ENCODE measurements around the gene EVL. TPM values are rescaled to one million over a fixed set of nuclear protein-coding genes. Genes with fewer than 3 reads are reported as not detected.

The EVL gene
- total RNA-seq, 4 donors from 2014 or later: 42.6 to 94.6 (median 59.8) TPM

DNA sequence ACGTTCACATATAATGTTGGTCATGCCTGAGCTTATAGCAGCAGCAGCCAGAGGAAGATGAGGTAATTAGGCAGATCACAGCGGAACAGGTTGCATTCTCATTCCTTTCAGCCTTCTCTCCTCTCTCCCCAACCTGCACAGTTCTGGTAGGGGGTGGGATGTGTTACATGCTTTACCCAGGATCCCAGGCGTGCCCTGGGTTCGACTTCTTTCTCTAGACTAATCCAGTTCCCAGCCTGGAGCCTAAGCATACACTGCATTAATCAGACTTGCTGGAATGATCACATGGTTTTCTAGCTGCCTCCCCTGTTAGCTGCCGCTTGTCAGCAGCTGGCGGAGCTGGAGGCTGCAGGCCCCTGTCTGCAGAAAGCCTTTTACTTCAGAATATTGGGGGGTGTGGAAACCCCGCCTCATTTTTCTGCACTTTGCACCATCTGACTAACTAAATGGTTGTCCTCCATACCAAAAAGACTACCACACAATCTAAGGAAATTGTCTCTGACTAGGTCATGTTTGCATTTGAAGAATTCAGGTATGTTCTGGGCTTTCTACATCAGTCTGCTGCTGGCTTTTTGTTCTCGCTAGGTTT, 46.0 kb upstream of the EVL start:
- TF ChIP-seq, protein P1, sequence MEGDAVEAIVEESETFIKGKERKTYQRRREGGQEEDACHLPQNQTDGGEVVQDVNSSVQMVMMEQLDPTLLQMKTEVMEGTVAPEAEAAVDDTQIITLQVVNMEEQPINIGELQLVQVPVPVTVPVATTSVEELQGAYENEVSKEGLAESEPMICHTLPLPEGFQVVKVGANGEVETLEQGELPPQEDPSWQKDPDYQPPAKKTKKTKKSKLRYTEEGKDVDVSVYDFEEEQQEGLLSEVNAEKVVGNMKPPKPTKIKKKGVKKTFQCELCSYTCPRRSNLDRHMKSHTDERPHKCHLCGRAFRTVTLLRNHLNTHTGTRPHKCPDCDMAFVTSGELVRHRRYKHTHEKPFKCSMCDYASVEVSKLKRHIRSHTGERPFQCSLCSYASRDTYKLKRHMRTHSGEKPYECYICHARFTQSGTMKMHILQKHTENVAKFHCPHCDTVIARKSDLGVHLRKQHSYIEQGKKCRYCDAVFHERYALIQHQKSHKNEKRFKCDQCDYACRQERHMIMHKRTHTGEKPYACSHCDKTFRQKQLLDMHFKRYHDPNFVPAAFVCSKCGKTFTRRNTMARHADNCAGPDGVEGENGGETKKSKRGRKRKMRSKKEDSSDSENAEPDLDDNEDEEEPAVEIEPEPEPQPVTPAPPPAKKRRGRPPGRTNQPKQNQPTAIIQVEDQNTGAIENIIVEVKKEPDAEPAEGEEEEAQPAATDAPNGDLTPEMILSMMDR (IDR thresholded peaks at IDR 0.05): no peak
- TF ChIP-seq EP300 (IDR thresholded peaks at IDR 0.05) (no peak), POLR2A (IDR thresholded peaks at IDR 0.05) (no peak)
- no peaks in the 10 kb centered on the region for H3K36me3 ChIP-seq
- H3K27me3 ChIP-seq: no peaks in the 10 kb centered on the region
- 74 to 79% methylated on average over 8 of the region's 8 CpGs for WGBS, 2 donors
- H3K27ac ChIP-seq: no peak overlapping the region
- DNase-seq (ENCODE audit: low spot score in 2 of 2): no peak
- H3K4me1 ChIP-seq: peaks cover 0 to 22% (median 0%) of the 10 kb centered on the region in 4 donors
- no peaks in the 10 kb centered on the region for H3K9me3 ChIP-seq
- no peak overlapping the region for H3K4me3 ChIP-seq

DNA sequence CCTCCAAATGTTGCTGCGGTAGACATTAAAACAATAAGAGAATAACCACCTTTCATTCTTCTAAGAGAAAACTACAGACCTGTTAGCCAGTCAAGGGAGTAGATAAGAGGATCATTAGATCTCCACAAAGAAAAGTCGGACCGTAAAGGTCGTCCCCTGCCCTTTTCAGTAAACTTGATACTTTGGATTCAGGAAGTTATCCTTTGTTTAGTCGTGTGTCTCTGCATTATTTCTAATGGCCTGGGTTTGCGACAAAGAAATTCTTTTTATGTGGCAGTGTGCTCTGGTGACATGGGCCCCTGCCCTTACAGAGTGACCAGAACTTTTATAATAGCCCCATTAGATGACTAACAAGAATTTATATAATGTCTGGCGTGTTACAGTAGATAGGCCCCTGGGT, 44.6 kb upstream of the EVL start:
- WGBS, 2 donors: 39 to 47% methylated on average over 7 of the region's 7 CpGs

DNA sequence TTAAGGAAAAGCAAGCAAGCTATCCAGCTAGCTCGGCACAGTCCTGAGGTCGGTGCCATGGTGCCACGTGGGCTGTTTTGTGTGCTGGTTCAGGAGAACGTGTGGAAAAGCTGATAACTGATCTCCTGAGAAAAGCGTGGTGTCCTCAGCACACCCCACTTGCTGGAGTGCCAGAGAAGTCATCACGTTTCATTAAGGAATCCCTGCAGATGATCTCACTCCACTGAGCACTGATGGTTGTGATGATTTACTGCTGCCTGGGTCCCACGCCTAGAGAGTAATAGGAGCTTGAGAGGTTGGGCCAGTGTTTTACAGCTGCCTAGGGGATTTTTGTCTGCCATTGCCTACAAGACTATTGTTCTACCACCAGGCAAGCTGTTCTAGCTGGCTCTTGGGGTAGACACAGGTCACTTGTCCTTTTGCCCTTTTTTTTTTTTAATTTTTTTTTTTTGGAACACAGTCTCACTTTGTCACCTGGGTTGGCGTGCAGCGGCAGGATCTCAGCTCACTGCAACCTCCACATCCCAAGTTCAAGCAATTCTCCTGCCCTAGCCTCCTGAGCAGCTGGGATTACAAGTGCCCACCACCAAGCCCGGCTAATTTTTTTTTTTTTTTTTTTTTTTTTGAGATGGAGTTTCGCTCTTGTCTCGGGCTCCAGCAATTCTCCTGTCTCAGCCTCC, 42.3 kb upstream of the EVL start:
- peaks cover 0 to 25% (median 0%) of the 10 kb centered on the region in 4 donors for H3K4me1 ChIP-seq
- 78 to 84% methylated on average over 12 of the region's 12 CpGs for WGBS, 2 donors
- no peaks in the 10 kb centered on the region for H3K27me3 ChIP-seq
- TF ChIP-seq POLR2A (IDR thresholded peaks at IDR 0.05) (no peak), EP300 (IDR thresholded peaks at IDR 0.05) (peak in 1 of 2 donors; percentile 20)
- no peaks in the 10 kb centered on the region for H3K9me3 ChIP-seq
- H3K36me3 ChIP-seq: no peaks in the 10 kb centered on the region
- no peak overlapping the region for H3K27ac ChIP-seq
- peak in 1 of 2 donors; percentile 22 for DNase-seq (ENCODE audit: low spot score in 2 of 2)
- no peak overlapping the region for H3K4me3 ChIP-seq

More for the DNA sequence above, 44.6 kb upstream of the EVL start:
- Histone ChIP-seq H3K4me1 (peaks cover 0 to 25% (median 0%) of the 10 kb centered on the region in 4 donors), H3K9me3 (no peaks in the 10 kb centered on the region), H3K36me3 (no peaks in the 10 kb centered on the region), H3K4me3 (no peak overlapping the region), H3K27me3 (no peaks in the 10 kb centered on the region), H3K27ac (no peak overlapping the region)
- TF ChIP-seq, protein P1 (IDR thresholded peaks at IDR 0.05): no peak
- TF ChIP-seq EP300 (IDR thresholded peaks at IDR 0.05): no peak
- no peak for TF ChIP-seq POLR2A (IDR thresholded peaks at IDR 0.05)
- no peak for DNase-seq (ENCODE audit: low spot score in 2 of 2)

DNA sequence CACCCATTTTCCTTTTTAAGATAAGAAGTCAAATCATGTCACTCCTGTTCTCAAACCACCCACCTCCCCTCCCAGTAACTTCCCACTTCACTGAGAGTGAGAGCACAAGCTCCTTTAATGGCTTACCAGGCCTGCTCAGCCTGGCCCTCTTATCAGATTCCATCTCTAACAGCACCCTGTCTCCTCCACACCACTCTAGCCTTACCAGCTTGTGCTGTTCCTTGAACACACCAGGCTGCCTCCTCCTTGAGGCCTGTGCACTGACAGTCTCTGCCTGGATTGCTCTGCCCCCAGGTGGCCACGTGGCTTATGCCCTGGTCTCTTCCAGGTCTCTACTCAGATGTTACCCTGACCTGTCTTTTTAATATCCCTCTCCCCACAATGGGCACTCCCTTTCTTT, 40.1 kb upstream of the EVL start:
- DNase-seq (ENCODE audit: low spot score in 2 of 2): no peak
- no peaks in the 10 kb centered on the region for H3K9me3 ChIP-seq
- peaks cover 0 to 24% (median 0%) of the 10 kb centered on the region in 4 donors for H3K4me1 ChIP-seq
- no peaks in the 10 kb centered on the region for H3K36me3 ChIP-seq
- no peaks in the 10 kb centered on the region for H3K27me3 ChIP-seq
- no peak overlapping the region for H3K27ac ChIP-seq
- no peak overlapping the region for H3K4me3 ChIP-seq
- TF ChIP-seq POLR2A (IDR thresholded peaks at IDR 0.05): no peak
- WGBS, 2 donors: 37 to 48% methylated on average over 1 of the region's 1 CpG

DNA sequence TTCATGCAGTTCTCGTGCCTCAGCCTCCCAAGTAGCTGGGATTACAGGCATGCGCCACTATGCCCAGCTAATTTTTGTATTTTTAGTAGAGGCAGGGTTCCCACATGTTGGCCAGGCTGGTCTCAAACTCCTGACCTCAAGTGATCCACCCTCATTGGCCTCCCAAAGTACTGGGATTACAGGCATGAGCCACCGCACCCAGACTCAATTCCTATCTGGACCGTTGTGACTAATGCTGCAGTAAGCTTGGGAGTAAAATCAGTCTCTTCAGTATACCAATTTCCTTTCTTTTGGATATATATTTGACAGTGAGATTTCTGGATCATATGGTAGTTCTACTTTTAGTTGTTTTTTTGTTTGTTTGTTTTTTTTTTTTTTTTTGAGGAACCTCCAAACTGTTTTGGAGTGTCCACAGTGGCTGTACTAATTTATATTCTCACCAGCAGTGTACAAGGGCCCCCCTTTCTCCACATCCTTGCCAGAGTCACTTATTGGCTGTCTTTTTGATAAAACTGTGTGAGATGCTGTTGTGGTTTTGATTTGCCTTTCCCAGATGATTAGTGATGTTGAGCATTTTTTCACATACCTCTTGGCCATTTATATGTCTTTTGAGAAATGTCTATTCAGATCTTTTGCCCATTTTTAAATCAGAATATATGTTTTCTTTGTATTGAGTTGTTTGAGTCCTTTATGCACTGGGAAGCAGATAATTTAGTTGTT, 37.3 kb upstream of the EVL start:
- no peak for TF ChIP-seq EP300 (IDR thresholded peaks at IDR 0.05)
- TF ChIP-seq, protein P1 (IDR thresholded peaks at IDR 0.05): no peak
- TF ChIP-seq POLR2A (IDR thresholded peaks at IDR 0.05): no peak
- Histone ChIP-seq H3K4me1 (peaks cover 0 to 41% (median 15%) of the 10 kb centered on the region in 4 donors), H3K4me3 (no peak overlapping the region), H3K9me3 (no peaks in the 10 kb centered on the region), H3K36me3 (no peaks in the 10 kb centered on the region), H3K27me3 (no peaks in the 10 kb centered on the region), H3K27ac (no peak overlapping the region)
- WGBS, 2 donors: 95 to 99% methylated on average over 4 of the region's 4 CpGs
- no peak for DNase-seq (ENCODE audit: low spot score in 2 of 2)
